SK-N-SH (cell line): Measurements from ENCODE around the gene POGK.

Experiments used
- CHD2 ChIP-seq: fragments of 150-350 bp; IDR thresholded peaks from 2 replicates; pipeline ENCODE4 v1.6.1; 2018; ENCODE audit warnings: low read length; ENCODE audit not compliant: partially characterized antibody
- CTCF ChIP-seq: fragments of 200-600 bp; sonication (generic); IDR thresholded peaks from 2 replicates; pipeline ENCODE4 v1.6.1; 2017; ENCODE audit warnings: antibody characterized with exemption, mild to moderate bottlenecking, moderate library complexity
- ELF1 ChIP-seq: IDR thresholded peaks from 2 replicates; pipeline ENCODE4 v1.4.0; 2012
- EZH2phosphoT487 ChIP-seq: fragments of 200-600 bp; sonication (generic); IDR thresholded peaks from 2 replicates; pipeline ENCODE4 v1.6.1; 2017; ENCODE audit warnings: low read depth, mixed run types, mild to moderate bottlenecking, antibody characterized with exemption, moderate library complexity, borderline replicate concordance
- FOXM1 ChIP-seq: IDR thresholded peaks from 2 replicates; pipeline ENCODE4 v1.4.0; 2012; ENCODE audit warnings: low read depth, mild to moderate bottlenecking
- MAX ChIP-seq: IDR thresholded peaks from 2 replicates; pipeline ENCODE4 v1.4.0; 2012; ENCODE audit warnings: low read depth
- NRF1 ChIP-seq: IDR thresholded peaks from 2 replicates; pipeline ENCODE4 v1.6.1; 2012; ENCODE audit warnings: low read depth, mild to moderate bottlenecking, low read length
- RAD21 ChIP-seq: IDR thresholded peaks from 2 replicates; pipeline ENCODE4 v1.6.1; 2012; ENCODE audit warnings: mild to moderate bottlenecking, low read length
- RXRA ChIP-seq: IDR thresholded peaks from 2 replicates; pipeline ENCODE4 v1.4.0; 2012; ENCODE audit warnings: low read depth, mild to moderate bottlenecking, borderline replicate concordance
- SMC3 ChIP-seq: IDR thresholded peaks from 2 replicates; pipeline ENCODE4 v1.6.1; 2012; ENCODE audit warnings: low read depth, low read length, improper control_type of control experiment
- TCF12 ChIP-seq: IDR thresholded peaks from 2 replicates; pipeline ENCODE4 v1.4.0; 2012
- TEAD4 ChIP-seq: IDR thresholded peaks from 2 replicates; pipeline ENCODE4 v1.4.0; 2012; ENCODE audit warnings: mild to moderate bottlenecking, borderline replicate concordance; ENCODE audit not compliant: insufficient read depth
- USF2 ChIP-seq: fragments of 150-350 bp; IDR thresholded peaks from 2 replicates; pipeline ENCODE4 v1.6.1; 2017; ENCODE audit warnings: antibody characterized with exemption, low read length, low read depth, borderline replicate concordance
- YY1 ChIP-seq: IDR thresholded peaks from 2 replicates; pipeline ENCODE4 v1.4.0; 2012; ENCODE audit warnings: low read depth, mild to moderate bottlenecking

GRCh38 chr1:166857995-166858394 is 18.7 kb downstream of the POGK start:
- TF ChIP-seq TEAD4 (no peak), CTCF (no peak), RXRA (no peak), RAD21 (no peak), YY1 (no peak), CHD2 (no peak), SMC3 (no peak), NRF1 (no peak), FOXM1 (no peak), TCF12 (no peak), ELF1 (no peak), MAX (no peak), EZH2phosphoT487 (no peak), USF2 (no peak)
